ENCODE results near the gene STIMATE. TPM values are rescaled to one million over a fixed set of nuclear protein-coding genes. Genes with fewer than 3 reads are reported as not detected.

Gene STIMATE
- total and polyA plus RNA-seq, 2 experiments from 2014 or later = 11.2 to 23.6 TPM

DNA sequence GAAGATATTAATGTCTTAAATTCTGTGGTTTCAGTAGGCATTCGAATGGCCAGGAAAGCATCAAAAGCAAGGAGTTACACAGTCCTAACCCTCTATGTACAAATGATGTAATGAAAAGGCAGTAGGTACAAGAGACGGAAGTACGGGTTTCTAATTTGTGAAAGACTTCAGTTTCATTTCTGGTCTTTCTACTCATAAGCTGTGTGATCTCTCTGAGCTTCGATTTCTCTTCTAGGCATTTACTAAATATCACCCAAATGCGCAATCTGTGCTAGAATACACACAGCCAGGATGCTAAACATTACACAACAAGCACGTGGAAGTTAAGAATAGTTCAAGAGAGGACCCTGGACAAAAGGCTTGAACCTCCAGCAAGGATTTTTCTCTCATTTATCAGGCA is 17.9 kb upstream of the STIMATE start:
- Histone ChIP-seq H3K9me2 (ENCODE audit: insufficient read depth) (no peaks in the 10 kb centered on the region), H3K36me3 (ENCODE audit: insufficient read depth) (no peaks in the 10 kb centered on the region), H3K79me2 (replicated peaks; ENCODE audit: insufficient read depth) (no peaks in the 10 kb centered on the region), H3K27me3 (ENCODE audit: insufficient read depth) (no peaks in the 10 kb centered on the region), H3K4me1 (ENCODE audit: insufficient read depth) (no peaks in the 10 kb centered on the region), H3K27ac (ENCODE audit: low read depth) (no peak overlapping the region), H4K20me1 (replicated peaks; ENCODE audit: insufficient read depth) (no peaks in the 10 kb centered on the region), H3F3A (replicated peaks; ENCODE audit: low read depth) (no peaks in the 10 kb centered on the region), H3K4me3 (no peak overlapping the region), H2AFZ (no peak overlapping the region), H3K4me2 (no peak overlapping the region)
- H3K9me3 Mint-ChIP-seq = no peaks in the 10 kb centered on the region
- H3K36me3 Mint-ChIP-seq (ENCODE audit: low read depth) = peaks cover 28% of the 10 kb centered on the region; the same call in 2 of the 3 replicates
- no peak overlapping the region for H3K27ac Mint-ChIP-seq
- no peaks in the 10 kb centered on the region for H3K4me1 Mint-ChIP-seq
- TF ChIP-seq ZNF331 (CRISPR knock-in tag; IDR thresholded peaks at IDR 0.05; ENCODE audit: low read depth) = no peak
- TF ChIP-seq EZH2phosphoT487 (IDR thresholded peaks at IDR 0.05; ENCODE audit: unreplicated experiment) = no peak
- TF ChIP-seq, protein P1, sequence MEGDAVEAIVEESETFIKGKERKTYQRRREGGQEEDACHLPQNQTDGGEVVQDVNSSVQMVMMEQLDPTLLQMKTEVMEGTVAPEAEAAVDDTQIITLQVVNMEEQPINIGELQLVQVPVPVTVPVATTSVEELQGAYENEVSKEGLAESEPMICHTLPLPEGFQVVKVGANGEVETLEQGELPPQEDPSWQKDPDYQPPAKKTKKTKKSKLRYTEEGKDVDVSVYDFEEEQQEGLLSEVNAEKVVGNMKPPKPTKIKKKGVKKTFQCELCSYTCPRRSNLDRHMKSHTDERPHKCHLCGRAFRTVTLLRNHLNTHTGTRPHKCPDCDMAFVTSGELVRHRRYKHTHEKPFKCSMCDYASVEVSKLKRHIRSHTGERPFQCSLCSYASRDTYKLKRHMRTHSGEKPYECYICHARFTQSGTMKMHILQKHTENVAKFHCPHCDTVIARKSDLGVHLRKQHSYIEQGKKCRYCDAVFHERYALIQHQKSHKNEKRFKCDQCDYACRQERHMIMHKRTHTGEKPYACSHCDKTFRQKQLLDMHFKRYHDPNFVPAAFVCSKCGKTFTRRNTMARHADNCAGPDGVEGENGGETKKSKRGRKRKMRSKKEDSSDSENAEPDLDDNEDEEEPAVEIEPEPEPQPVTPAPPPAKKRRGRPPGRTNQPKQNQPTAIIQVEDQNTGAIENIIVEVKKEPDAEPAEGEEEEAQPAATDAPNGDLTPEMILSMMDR (conservative IDR thresholded peaks at IDR 0.05; ENCODE audit: low read depth in 2 of 2) = no peak
- no peak for TF ChIP-seq JUNB (IDR thresholded peaks at IDR 0.05; ENCODE audit: unreplicated experiment)
- no peak for TF ChIP-seq STAT1 (IDR thresholded peaks at IDR 0.05; ENCODE audit: unreplicated experiment)
- TF ChIP-seq, protein P2, sequence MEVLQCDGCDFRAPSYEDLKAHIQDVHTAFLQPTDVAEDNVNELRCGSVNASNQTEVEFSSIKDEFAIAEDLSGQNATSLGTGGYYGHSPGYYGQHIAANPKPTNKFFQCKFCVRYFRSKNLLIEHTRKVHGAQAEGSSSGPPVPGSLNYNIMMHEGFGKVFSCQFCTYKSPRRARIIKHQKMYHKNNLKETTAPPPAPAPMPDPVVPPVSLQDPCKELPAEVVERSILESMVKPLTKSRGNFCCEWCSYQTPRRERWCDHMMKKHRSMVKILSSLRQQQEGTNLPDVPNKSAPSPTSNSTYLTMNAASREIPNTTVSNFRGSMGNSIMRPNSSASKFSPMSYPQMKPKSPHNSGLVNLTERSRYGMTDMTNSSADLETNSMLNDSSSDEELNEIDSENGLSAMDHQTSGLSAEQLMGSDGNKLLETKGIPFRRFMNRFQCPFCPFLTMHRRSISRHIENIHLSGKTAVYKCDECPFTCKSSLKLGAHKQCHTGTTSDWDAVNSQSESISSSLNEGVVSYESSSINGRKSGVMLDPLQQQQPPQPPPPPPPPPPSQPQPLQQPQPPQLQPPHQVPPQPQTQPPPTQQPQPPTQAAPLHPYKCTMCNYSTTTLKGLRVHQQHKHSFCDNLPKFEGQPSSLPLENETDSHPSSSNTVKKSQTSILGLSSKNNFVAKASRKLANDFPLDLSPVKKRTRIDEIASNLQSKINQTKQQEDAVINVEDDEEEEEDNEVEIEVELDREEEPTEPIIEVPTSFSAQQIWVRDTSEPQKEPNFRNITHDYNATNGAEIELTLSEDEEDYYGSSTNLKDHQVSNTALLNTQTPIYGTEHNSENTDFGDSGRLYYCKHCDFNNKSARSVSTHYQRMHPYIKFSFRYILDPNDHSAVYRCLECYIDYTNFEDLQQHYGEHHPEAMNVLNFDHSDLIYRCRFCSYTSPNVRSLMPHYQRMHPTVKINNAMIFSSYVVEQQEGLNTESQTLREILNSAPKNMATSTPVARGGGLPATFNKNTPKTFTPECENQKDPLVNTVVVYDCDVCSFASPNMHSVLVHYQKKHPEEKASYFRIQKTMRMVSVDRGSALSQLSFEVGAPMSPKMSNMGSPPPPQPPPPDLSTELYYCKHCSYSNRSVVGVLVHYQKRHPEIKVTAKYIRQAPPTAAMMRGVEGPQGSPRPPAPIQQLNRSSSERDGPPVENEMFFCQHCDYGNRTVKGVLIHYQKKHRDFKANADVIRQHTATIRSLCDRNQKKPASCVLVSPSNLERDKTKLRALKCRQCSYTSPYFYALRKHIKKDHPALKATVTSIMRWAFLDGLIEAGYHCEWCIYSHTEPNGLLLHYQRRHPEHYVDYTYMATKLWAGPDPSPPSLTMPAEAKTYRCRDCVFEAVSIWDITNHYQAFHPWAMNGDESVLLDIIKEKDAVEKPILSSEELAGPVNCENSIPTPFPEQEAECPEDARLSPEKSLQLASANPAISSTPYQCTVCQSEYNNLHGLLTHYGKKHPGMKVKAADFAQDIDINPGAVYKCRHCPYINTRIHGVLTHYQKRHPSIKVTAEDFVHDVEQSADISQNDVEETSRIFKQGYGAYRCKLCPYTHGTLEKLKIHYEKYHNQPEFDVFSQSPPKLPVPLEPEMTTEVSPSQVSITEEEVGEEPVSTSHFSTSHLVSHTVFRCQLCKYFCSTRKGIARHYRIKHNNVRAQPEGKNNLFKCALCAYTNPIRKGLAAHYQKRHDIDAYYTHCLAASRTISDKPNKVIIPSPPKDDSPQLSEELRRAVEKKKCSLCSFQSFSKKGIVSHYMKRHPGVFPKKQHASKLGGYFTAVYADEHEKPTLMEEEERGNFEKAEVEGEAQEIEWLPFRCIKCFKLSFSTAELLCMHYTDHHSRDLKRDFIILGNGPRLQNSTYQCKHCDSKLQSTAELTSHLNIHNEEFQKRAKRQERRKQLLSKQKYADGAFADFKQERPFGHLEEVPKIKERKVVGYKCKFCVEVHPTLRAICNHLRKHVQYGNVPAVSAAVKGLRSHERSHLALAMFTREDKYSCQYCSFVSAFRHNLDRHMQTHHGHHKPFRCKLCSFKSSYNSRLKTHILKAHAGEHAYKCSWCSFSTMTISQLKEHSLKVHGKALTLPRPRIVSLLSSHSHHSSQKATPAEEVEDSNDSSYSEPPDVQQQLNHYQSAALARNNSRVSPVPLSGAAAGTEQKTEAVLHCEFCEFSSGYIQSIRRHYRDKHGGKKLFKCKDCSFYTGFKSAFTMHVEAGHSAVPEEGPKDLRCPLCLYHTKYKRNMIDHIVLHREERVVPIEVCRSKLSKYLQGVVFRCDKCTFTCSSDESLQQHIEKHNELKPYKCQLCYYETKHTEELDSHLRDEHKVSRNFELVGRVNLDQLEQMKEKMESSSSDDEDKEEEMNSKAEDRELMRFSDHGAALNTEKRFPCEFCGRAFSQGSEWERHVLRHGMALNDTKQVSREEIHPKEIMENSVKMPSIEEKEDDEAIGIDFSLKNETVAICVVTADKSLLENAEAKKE (CRISPR knock-in tag; IDR thresholded peaks at IDR 0.05) = no peak
- TF ChIP-seq REST (IDR thresholded peaks at IDR 0.05; ENCODE audit: unreplicated experiment) = no peak
- TF ChIP-seq EZH2 (IDR thresholded peaks at IDR 0.05; ENCODE audit: low read depth, unreplicated experiment) = no peak
- no peak for TF ChIP-seq ETS1 (IDR thresholded peaks at IDR 0.05)
- no peak for TF ChIP-seq POLR2AphosphoS5 (IDR thresholded peaks at IDR 0.05; ENCODE audit: low read depth)
- no peak for TF ChIP-seq CREB1 (CRISPR knock-in tag; IDR thresholded peaks at IDR 0.05; ENCODE audit: low read depth)
- no peak for TF ChIP-seq ZNF114 (CRISPR knock-in tag; IDR thresholded peaks at IDR 0.05)
- DNase-seq (ENCODE audit: low spot score) = no peak
- no peak overlapping the region for H3K4me3 Mint-ChIP-seq
- ATAC-seq = no peak
- H3K27me3 Mint-ChIP-seq (ENCODE audit: insufficient read depth, low read depth, poor library complexity) = peaks cover 2% of the 10 kb centered on the region

Data from GM23338 (cell line).